Breast epithelium (tissue), 4 donors: ENCODE data around the gene GUCA1A. TPM values are rescaled to one million over a fixed set of nuclear protein-coding genes. Genes with fewer than 3 reads are reported as not detected.
"Not testable (repeated sequence)": the region's sequence is repeated elsewhere in the genome, so short reads cannot be mapped to it uniquely, and the experiment has no call there.

Experiments
- DNase-seq, 2 donors: peaks; one replicate each; pipeline ENCODE4 v3.0.0-alpha.2; 2019; ENCODE audit warnings: low spot score in 2 of 2
- H3K27ac ChIP-seq, 2 donors: fragments of 200-600 bp; sonication (generic) in 1 of 2; one replicate each; pipeline ENCODE4 v1.5.1; 2016 to 2019; ENCODE audit warnings: mild to moderate bottlenecking in 1 of 2
- H3K27me3 ChIP-seq, 2 donors: fragments of 200-600 bp; sonication (generic) in 1 of 2; one replicate each; pipeline versions ENCODE4 v1.5.1 to v1.6.0; 2017 to 2019; ENCODE audit warnings: control low read depth in 1 of 2, mild to moderate bottlenecking in 1 of 2
- H3K36me3 ChIP-seq: fragments of 200-600 bp; one replicate; pipeline ENCODE4 v1.5.1; 2019
- H3K4me1 ChIP-seq, 2 donors: fragments of 200-600 bp; sonication (generic); one replicate each; pipeline ENCODE4 v1.5.1; 2016 to 2019; ENCODE audit warnings: control low read depth in 1 of 2
- H3K4me3 ChIP-seq, 3 donors: fragments of 200-600 bp; sonication (generic); 1 replicate in 2 of 3; 2 replicates in 1 of 3; pipeline ENCODE4 v1.5.1; 2016 to 2019; ENCODE audit warnings: mild to moderate bottlenecking in 3 of 3, moderate library complexity in 2 of 3
- H3K9me3 ChIP-seq, 2 donors: fragments of 200-600 bp; sonication (generic) in 1 of 2; one replicate each; pipeline ENCODE4 v1.5.1; 2016 to 2019; ENCODE audit warnings: control low read depth in 1 of 2
- POLR2A ChIP-seq: fragments of 450-650 bp; IDR thresholded peaks from one replicate; pipeline ENCODE4 v1.6.1; 2016; ENCODE audit warnings: antibody characterized with exemption, mild to moderate bottlenecking, moderate library complexity
- POLR2AphosphoS5 ChIP-seq, 3 donors: sonication (generic); formaldehyde crosslinking; IDR thresholded peaks; one replicate each; pipeline ENCODE4 v1.6.1; 2017; ENCODE audit warnings: antibody characterized with exemption in 3 of 3
- intact Hi-C: fragments of 100-400 bp; cut with DNase I; formaldehyde crosslinking; loops from one replicate; pipeline ENCODE4 v1.15.1; 2023; ENCODE audit warnings: low total_unique reads
- total RNA-seq, 3 donors: library from RNA; depleted of rRNA; stranded (reverse); fragments of >200 nt; gene quantifications; one replicate each; pipeline ENCODE4 v1.1.0, GENCODE V29; 2016
- TF ChIP-seq, protein P1 (sequence below), 3 donors: fragments of 450-650 bp; IDR thresholded peaks; one replicate each; pipeline ENCODE4 v1.5.1; 2016 to 2017; ENCODE audit warnings: antibody characterized with exemption in 3 of 3, mild to moderate bottlenecking in 3 of 3, moderate library complexity in 3 of 3

GUCA1A gene
- total RNA-seq, 3 donors from 2014 or later: not detected

DNA sequence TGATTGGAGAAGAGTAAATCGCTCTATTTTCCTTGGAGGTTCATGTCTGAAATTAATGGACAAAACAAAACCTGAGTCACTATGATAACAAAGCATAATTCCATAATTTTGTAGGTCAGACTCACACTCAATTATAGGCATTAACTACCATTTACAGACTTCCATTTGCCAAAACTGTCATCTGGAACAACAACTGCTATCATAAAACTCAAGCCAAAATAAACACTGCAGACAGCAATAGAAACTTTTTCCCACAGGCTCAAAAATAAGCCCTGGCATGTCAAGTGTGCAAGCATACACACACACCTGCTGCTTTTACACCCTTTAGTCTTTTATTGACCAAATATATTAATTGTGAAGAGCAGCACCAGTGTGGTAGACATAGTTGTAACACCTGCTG, 37.4 kb downstream of the GUCA1A start:
- Histone ChIP-seq H3K4me1 (no peaks in the 10 kb centered on the region), H3K36me3 (no peaks in the 10 kb centered on the region), H3K4me3 (no peak overlapping the region), H3K9me3 (no peaks in the 10 kb centered on the region), H3K27me3 (no peaks in the 10 kb centered on the region), H3K27ac (no peak overlapping the region)
- TF ChIP-seq POLR2A (no peak), POLR2AphosphoS5 (IDR thresholded peaks at IDR 0.05) (no peak)
- TF ChIP-seq, protein P1, sequence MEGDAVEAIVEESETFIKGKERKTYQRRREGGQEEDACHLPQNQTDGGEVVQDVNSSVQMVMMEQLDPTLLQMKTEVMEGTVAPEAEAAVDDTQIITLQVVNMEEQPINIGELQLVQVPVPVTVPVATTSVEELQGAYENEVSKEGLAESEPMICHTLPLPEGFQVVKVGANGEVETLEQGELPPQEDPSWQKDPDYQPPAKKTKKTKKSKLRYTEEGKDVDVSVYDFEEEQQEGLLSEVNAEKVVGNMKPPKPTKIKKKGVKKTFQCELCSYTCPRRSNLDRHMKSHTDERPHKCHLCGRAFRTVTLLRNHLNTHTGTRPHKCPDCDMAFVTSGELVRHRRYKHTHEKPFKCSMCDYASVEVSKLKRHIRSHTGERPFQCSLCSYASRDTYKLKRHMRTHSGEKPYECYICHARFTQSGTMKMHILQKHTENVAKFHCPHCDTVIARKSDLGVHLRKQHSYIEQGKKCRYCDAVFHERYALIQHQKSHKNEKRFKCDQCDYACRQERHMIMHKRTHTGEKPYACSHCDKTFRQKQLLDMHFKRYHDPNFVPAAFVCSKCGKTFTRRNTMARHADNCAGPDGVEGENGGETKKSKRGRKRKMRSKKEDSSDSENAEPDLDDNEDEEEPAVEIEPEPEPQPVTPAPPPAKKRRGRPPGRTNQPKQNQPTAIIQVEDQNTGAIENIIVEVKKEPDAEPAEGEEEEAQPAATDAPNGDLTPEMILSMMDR (IDR thresholded peaks at IDR 0.05): no peak
- no peak for DNase-seq
- intact Hi-C loops: no loop called here

DNA sequence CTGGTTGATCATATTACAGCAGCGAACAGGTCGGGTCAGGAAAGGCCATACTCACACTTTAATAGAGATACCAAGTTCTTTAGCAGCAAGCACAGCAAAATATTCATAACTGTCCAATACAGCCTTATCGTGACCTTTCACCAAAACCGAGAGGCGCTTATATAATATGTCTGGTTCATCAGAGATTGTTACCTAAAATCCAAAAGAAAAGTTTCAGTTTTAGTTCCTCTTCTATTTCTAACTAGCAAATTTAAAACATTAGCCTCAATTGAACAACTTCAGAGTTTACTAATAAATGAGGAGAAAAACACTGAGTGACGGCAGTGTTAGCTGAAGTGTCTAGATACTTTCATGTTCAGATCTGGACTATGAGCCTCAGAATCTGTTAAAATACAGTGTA, 38.6 kb downstream of the GUCA1A start:
- intact Hi-C loops: no loop called here
- no peak overlapping the region for H3K27ac ChIP-seq
- no peaks in the 10 kb centered on the region for H3K27me3 ChIP-seq
- H3K36me3 ChIP-seq: no peaks in the 10 kb centered on the region
- no peak for DNase-seq
- no peaks in the 10 kb centered on the region for H3K9me3 ChIP-seq
- H3K4me3 ChIP-seq: no peak overlapping the region
- H3K4me1 ChIP-seq: no peaks in the 10 kb centered on the region
- TF ChIP-seq POLR2AphosphoS5 (IDR thresholded peaks at IDR 0.05) (no peak), POLR2A (no peak)

DNA sequence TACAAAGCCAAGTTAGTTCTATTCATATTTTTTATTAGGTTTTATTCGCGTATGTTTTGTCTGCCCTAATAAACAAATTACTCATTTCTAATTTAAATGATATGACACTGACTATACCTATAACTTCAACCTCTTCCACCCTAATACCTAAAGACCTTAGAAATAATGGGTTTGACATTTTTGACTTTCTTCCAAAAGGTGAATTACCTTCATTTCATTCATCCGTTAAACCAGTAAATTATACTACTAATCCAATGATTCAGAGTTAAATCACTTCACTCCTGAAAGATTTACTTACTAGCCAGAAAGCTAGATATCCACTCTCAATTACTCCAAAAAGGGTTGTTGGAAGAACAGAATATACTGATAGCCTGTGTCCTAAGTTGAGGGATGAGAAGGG, 39.3 kb downstream of the GUCA1A start:
- intact Hi-C loops: no loop called here
- Histone ChIP-seq H3K9me3 (no peaks in the 10 kb centered on the region), H3K4me1 (no peaks in the 10 kb centered on the region), H3K27ac (no peak overlapping the region), H3K36me3 (no peaks in the 10 kb centered on the region), H3K4me3 (no peak overlapping the region), H3K27me3 (no peaks in the 10 kb centered on the region)
- TF ChIP-seq, protein P1 (IDR thresholded peaks at IDR 0.05): no peak
- TF ChIP-seq POLR2AphosphoS5 (IDR thresholded peaks at IDR 0.05) (no peak), POLR2A (no peak)
- no peak for DNase-seq

DNA sequence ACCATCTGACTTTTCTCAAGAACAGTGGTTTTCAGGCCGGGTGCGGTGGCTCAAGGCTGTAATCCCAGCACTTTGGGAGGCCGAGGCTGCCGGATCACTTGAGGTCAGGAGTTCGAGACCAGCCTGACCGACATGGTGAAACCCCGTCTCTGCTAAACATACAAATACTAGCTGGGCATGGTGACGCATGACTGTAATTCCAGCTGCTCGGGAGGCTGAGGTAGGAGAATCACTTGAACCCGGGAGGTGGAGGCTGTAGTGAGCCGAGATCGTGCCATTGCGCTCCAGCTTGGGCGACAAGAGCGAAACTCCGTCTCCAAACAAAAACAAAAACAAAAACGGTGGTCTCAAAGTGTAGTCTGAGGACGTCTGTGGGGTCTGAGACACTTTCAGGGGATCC, 43.3 kb downstream of the GUCA1A start:
- H3K27ac ChIP-seq, H3K27me3 ChIP-seq, intact Hi-C loops, DNase-seq, H3K36me3 ChIP-seq, H3K9me3 ChIP-seq, H3K4me1 ChIP-seq: not testable (repeated sequence)
- H3K4me3 ChIP-seq: peak overlapping the region in 2 of 3 donors; percentile 75 to 78

DNA sequence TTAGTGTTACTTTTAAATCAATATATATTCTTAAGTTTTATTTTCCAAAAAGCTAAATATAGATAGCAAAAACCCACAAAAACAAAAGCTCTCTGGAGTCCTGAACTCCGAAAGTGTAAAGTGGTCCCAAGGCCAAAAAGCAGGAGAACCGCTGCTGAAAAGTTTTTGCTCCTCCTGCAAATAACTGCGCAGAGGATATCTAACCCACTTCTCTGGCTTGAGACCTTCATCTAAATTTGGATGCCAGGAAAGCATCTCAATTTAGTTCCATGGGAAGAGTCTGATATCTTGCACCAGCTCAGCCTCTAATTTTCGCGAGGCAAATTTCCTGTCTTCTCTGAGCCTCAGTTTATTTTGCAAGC, 44.0 kb downstream of the GUCA1A start:
- H3K4me3 ChIP-seq: peak overlapping the region; percentile 75 to 78 (median 75)
- H3K27ac ChIP-seq: peak overlapping the region; percentile 64 to 82
- H3K4me1 ChIP-seq: no peaks in the 10 kb centered on the region
- no peaks in the 10 kb centered on the region for H3K9me3 ChIP-seq
- no peaks in the 10 kb centered on the region for H3K27me3 ChIP-seq
- TF ChIP-seq, protein P1 (IDR thresholded peaks at IDR 0.05): no peak
- TF ChIP-seq POLR2AphosphoS5 (IDR thresholded peaks at IDR 0.05) (no peak), POLR2A (no peak)
- no peaks in the 10 kb centered on the region for H3K36me3 ChIP-seq
- intact Hi-C loops: no loop called here
- DNase-seq: no peak

DNA sequence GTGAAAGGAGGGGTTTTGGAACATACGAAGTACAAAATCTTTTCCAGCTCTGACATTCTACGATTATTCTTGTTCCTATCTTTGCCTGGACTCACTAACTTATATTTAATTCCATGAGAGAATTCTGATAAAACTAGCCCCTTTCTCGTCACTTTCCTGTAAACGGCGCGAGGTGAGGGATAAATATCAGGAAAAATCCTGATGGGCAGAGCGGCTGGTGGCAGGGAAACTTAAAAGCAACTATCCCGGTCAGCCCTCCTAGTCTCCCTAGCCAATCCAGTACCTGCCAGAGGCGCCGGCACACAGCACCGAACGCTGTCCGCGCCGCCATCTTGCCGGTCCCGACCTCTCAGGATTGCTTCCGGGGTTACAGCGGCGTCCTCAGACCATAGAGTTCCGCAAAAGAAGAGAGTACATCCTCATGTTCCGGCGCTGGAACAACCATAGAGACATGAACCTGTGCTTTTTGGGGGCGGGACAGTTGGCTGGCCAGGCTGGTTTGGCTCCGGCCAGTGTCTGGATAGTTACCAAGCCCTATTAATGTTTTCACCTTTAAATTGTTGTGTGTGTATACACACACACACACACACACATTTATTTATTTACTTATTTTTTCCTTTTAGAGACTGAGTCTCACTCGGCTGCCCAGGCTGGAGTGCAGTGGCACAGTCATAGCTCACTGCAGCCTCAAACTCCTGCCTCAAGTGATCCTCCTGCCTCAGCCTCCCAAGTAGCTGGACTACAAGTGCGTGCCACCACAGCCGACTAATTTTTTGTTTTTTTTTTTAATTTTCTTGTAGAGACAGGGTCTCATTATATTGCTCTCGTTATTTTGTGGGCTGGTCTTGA, 44.6 kb downstream of the GUCA1A start, which contains the start of gene MRPS10:
MRPS10 (minus strand) TSS at position 343 of the 849 bp plus-strand sequence; CDS start at position 331, 12 bp downstream.
- peak; percentile 78 for TF ChIP-seq POLR2A
- TF ChIP-seq, protein P1 (IDR thresholded peaks at IDR 0.05): no peak
- TF ChIP-seq POLR2AphosphoS5 (IDR thresholded peaks at IDR 0.05): peak; percentile 88 to 97 (median 94)
- Histone ChIP-seq H3K9me3 (no peaks in the 10 kb centered on the region), H3K4me1 (no peaks in the 10 kb centered on the region), H3K4me3 (peak within 1 kb of the TSS; percentile 75 to 78 (median 75)), H3K27me3 (no peaks in the 10 kb centered on the region), H3K27ac (peak within 1 kb of the TSS; percentile 64 to 82), H3K36me3 (no peaks in the 10 kb centered on the region)
- intact Hi-C loops: no loop called here
- DNase-seq: peak; percentile 92
